ENCODE results near the gene GTPBP3. TPM values are rescaled to one million over a fixed set of nuclear protein-coding genes. Genes with fewer than 3 reads are reported as not detected.

The GTPBP3 gene
- total and polyA plus RNA-seq, 2 of the 8 experiments (the other 6 are each of a cell fraction or from before 2014, with no cell fraction given): 30.4 to 56.0 TPM

DNA sequence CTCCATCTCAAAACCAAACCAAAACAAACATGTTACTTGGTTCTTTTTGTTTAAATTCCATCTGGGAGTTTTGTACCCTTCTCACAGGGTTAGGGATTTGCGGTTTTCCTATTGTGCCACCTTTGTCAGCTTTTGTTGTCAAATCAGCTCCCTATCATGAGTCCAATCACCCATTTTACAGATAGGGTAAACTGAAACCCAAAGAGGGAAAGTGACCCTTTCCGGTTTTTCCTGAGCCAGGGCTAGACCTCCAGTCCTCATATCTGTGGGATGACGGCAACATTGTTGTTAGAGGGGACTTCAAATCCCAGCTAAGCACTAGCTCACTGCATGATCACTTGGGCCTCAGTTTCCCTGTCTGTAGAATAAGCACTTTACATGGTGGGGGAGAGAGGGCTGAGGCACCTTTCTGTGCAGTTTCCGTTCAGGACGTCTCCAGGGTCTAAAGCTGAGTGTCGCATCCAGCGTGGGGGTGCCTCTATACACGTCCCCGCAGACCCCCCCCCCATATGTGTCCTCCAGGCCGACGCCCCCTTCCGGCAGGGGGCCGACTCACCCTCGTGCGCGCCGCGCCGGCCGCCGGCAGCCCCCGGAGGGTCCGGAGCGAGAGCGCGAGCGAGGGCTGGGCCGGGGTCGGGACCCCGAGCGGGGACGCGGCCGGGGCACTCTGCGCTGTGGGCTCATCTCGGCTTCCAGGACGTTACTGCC lies 52.8 kb downstream of the GTPBP3 start:
- CTCF ChIA-PET (ENCODE audit: partially characterized antibody): interaction anchor here (0.7 to 13.5 kb wide), 26 partner anchors 10 to 216 kb away, joined by 3 to 153 read pairs (median 4); partner anchors contain the start of gene MVB12A
- Histone ChIP-seq H2BK120ac (replicated peaks; ENCODE audit: low read depth, low read length) (peak overlapping the region; percentile 47), H3K4ac (replicated peaks; ENCODE audit: insufficient read length, low read depth, low read length) (no peak overlapping the region), H3K4me1 (replicated peaks in 1 of 4; ENCODE audit: control insufficient read depth in 3 of 4, insufficient read depth in 4 of 4, low read length in 3 of 4) (peaks cover 0 to 9% (median 4%) of the 10 kb centered on the region in 4 experiments; a peak in 5 of 7 replicates), H3K27me3 (replicated peaks in 1 of 4; ENCODE audit: control insufficient read depth in 3 of 4, extremely low read depth in 1 of 4, insufficient read depth in 3 of 4, low read length in 3 of 4) (peaks cover 0 to 5% (median 0%) of the 10 kb centered on the region in 4 experiments; a peak in 2 of 7 replicates), H2BK5ac (ENCODE audit: low read depth, low read length) (no peak overlapping the region; the same call in 1 of the 2 replicates), H3K23ac (ENCODE audit: insufficient read length) (no peak overlapping the region), H4K5ac (ENCODE audit: insufficient read length, low read depth, low read length) (no peak overlapping the region), H2BK12ac (ENCODE audit: low read depth, low read length) (no peak overlapping the region; the same call in 1 of the 2 replicates), H3K79me2 (ENCODE audit: control insufficient read depth in 1 of 2, insufficient read depth in 2 of 2, low read length in 2 of 2) (no peaks in the 10 kb centered on the region), H3K9ac (replicated peaks in 1 of 4; ENCODE audit: extremely low read depth in 1 of 4, low read depth in 3 of 4, low read length in 3 of 4) (no peak overlapping the region), H3K36me3 (ENCODE audit: control insufficient read depth in 2 of 4, insufficient read depth in 4 of 4, low read length in 3 of 4) (no peaks in the 10 kb centered on the region), H2AFZ (ENCODE audit: low read length) (peak overlapping the region; percentile 63; the same call in 1 of the 2 replicates), H3K4me2 (ENCODE audit: insufficient read depth in 1 of 2, low read depth in 2 of 2, low read length in 2 of 2) (peak overlapping the region; percentile 92 to 98), H3K14ac (ENCODE audit: insufficient read length) (no peak overlapping the region), H3K4me3 (ENCODE audit: extremely low read depth in 1 of 4, insufficient read depth in 2 of 4, low read depth in 3 of 4, low read length in 4 of 4) (peak overlapping the region; percentile 58 to 75 (median 72)), H3K23me2 (ENCODE audit: low read depth, low read length) (peaks cover 11% of the 10 kb centered on the region), H2BK15ac (ENCODE audit: low read length) (no peak overlapping the region), H3K79me1 (ENCODE audit: low read depth, low read length) (no peaks in the 10 kb centered on the region), H2AK5ac (ENCODE audit: low read depth, low read length) (no peak overlapping the region), H3K9me3 (ENCODE audit: insufficient read depth in 2 of 2, low read depth in 1 of 2, low read length in 1 of 2) (no peaks in the 10 kb centered on the region), H3K56ac (replicated peaks; ENCODE audit: insufficient read length, low read depth, low read length) (no peak overlapping the region), H2BK20ac (ENCODE audit: low read length) (no peak overlapping the region), H4K8ac (ENCODE audit: extremely low read depth, insufficient read depth, low read length) (peak overlapping the region; percentile 16), H4K91ac (replicated peaks; ENCODE audit: insufficient read length, low read length) (no peak overlapping the region), H4K20me1 (replicated peaks in 1 of 2; ENCODE audit: control insufficient read depth in 1 of 2, insufficient read depth in 2 of 2, low read length in 2 of 2) (no peaks in the 10 kb centered on the region), H3K18ac (ENCODE audit: extremely low read depth, low read length) (peak overlapping the region; percentile 51; the same call in 1 of the 2 replicates), H3K27ac (ENCODE audit: low read depth, low read length) (no peak overlapping the region)
- DNase-seq (ENCODE audit: low read depth in 1 of 2, low spot score in 2 of 2): no peak
- POLR2A ChIA-PET (ENCODE audit: partially characterized antibody): interaction anchor here (0.7 to 2.2 kb wide), 4 partner anchors 35 to 142 kb away, joined by 3 to 8 read pairs (median 4); no protein-coding TSS in a partner anchor
- TF ChIP-seq, protein P1, sequence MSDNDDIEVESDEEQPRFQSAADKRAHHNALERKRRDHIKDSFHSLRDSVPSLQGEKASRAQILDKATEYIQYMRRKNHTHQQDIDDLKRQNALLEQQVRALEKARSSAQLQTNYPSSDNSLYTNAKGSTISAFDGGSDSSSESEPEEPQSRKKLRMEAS (IDR thresholded peaks at IDR 0.05): no peak
- TF ChIP-seq KDM1A (IDR thresholded peaks at IDR 0.05; ENCODE audit: borderline replicate concordance, low read length) (peak; percentile 92), HDAC2 (IDR thresholded peaks at IDR 0.05; ENCODE audit: borderline replicate concordance in 1 of 2, low read depth in 2 of 2, low read length in 2 of 2) (peak in 1 of 2 experiments; percentile 43; a peak in 1 of 4 replicates)
- TF ChIP-seq, protein P2, sequence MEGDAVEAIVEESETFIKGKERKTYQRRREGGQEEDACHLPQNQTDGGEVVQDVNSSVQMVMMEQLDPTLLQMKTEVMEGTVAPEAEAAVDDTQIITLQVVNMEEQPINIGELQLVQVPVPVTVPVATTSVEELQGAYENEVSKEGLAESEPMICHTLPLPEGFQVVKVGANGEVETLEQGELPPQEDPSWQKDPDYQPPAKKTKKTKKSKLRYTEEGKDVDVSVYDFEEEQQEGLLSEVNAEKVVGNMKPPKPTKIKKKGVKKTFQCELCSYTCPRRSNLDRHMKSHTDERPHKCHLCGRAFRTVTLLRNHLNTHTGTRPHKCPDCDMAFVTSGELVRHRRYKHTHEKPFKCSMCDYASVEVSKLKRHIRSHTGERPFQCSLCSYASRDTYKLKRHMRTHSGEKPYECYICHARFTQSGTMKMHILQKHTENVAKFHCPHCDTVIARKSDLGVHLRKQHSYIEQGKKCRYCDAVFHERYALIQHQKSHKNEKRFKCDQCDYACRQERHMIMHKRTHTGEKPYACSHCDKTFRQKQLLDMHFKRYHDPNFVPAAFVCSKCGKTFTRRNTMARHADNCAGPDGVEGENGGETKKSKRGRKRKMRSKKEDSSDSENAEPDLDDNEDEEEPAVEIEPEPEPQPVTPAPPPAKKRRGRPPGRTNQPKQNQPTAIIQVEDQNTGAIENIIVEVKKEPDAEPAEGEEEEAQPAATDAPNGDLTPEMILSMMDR (IDR thresholded peaks at IDR 0.05; ENCODE audit: control extremely low read depth in 1 of 3, insufficient read depth in 1 of 3, low read depth in 1 of 3, low read length in 3 of 3): peak in 2 of 3 experiments; percentile 34 to 46; a peak in 2 of 4 replicates
- 8% methylated on average over 37 of the region's 37 CpGs; no CpG with 5 or more reads in 1 of the 2 experiments for WGBS, 2 experiments (ENCODE audit: extremely low coverage in 1 of 2, insufficient coverage in 1 of 2, insufficient read length in 1 of 2, insufficient replicate concordance in 2 of 2, low coverage in 1 of 2, low lambda C conversion rate in 2 of 2, missing lambda C conversion rate in 1 of 2)
- no peak for FAIRE-seq
